ENCODE data around the gene ADIPOR2.

The ADIPOR2 gene

DNA sequence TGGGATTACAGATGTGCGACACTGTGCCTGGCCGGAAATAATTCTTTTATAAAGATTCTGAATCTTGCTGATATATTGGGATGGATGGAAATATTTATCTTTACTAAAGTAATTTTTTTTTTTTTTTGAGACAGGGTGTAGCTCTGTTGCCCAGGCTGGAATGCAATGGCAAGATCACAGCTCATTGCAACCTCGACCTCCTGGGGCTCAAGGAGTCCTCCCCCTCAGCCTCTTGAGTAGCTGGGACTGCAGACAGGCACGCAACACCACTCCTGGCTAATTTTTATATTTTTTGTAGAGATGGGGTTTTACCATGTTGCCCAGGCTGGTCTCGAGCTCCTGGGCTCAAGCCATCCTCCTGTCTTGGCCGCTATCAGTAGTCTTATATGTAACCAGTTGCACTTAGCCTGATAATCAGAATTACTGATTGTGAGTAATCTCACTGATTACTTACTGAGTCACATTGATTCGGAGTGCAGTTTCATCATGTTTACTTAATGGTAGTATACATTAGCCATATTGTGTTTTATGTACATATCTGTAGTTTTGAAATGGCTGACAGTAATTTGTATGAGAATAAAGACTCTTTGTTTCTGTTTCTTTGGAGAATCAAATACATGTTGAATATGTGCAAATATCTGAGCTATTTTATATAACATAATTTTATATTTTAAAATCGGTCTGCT lies 79.1 kb downstream of the ADIPOR2 start:
- Histone ChIP-seq H3K4me1 (ENCODE audit: insufficient read depth, low read length) (no peaks in the 10 kb centered on the region), H3K27ac (ENCODE audit: low read length) (no peak overlapping the region), H3K4me3 (ENCODE audit: low read length) (no peak overlapping the region), H3K9me3 (ENCODE audit: insufficient read depth, low read depth, low read length) (no peaks in the 10 kb centered on the region), H3K36me3 (ENCODE audit: insufficient read depth, low read depth, low read length) (peaks cover 9% of the 10 kb centered on the region; the same call in 1 of the 2 replicates), H3K27me3 (ENCODE audit: insufficient read depth, low read length) (no peaks in the 10 kb centered on the region), H3K9ac (ENCODE audit: low read depth, low read length) (no peak overlapping the region)

GRCh38 chr12:1773937-1774655 lies 83.2 kb downstream of the ADIPOR2 start:
- Histone ChIP-seq H3K27ac (ENCODE audit: low read length) (no peak overlapping the region), H3K36me3 (ENCODE audit: insufficient read depth, low read depth, low read length) (peaks cover 16% of the 10 kb centered on the region; the same call in 1 of the 2 replicates), H3K4me3 (ENCODE audit: low read length) (no peak overlapping the region)

GRCh38 chr12:1776170-1776921 lies 85.5 kb downstream of the ADIPOR2 start:
- no peaks in the 10 kb centered on the region for H3K9me3 ChIP-seq (ENCODE audit: insufficient read depth, low read depth, low read length)
- H3K27me3 ChIP-seq (ENCODE audit: insufficient read depth, low read length), result no peaks in the 10 kb centered on the region
- H3K27ac ChIP-seq (ENCODE audit: low read length), result no peak overlapping the region
- H3K4me3 ChIP-seq (ENCODE audit: low read length), result no peak overlapping the region
- H3K9ac ChIP-seq (ENCODE audit: low read depth, low read length), result no peak overlapping the region
- peaks cover 30% of the 10 kb centered on the region; the same call in 1 of the 2 replicates for H3K36me3 ChIP-seq (ENCODE audit: insufficient read depth, low read depth, low read length)
- peaks cover 16% of the 10 kb centered on the region for H3K4me1 ChIP-seq (ENCODE audit: insufficient read depth, low read length)

More at GRCh38 chr12:1773937-1774655, 83.2 kb downstream of the ADIPOR2 start:
- no peaks in the 10 kb centered on the region for H3K27me3 ChIP-seq (ENCODE audit: insufficient read depth, low read length)
- no peaks in the 10 kb centered on the region for H3K9me3 ChIP-seq (ENCODE audit: insufficient read depth, low read depth, low read length)
- H3K9ac ChIP-seq (ENCODE audit: low read depth, low read length), result no peak overlapping the region
- peaks cover 16% of the 10 kb centered on the region for H3K4me1 ChIP-seq (ENCODE audit: insufficient read depth, low read length)

GRCh38 chr12:1777798-1778197 lies 86.9 kb downstream of the ADIPOR2 start:
- Histone ChIP-seq H3K9me3 (ENCODE audit: insufficient read depth, low read depth, low read length) (no peaks in the 10 kb centered on the region), H3K4me3 (ENCODE audit: low read length) (no peak overlapping the region), H3K9ac (ENCODE audit: low read depth, low read length) (no peak overlapping the region), H3K36me3 (ENCODE audit: insufficient read depth, low read depth, low read length) (peaks cover 26% of the 10 kb centered on the region; the same call in 1 of the 2 replicates), H3K27me3 (ENCODE audit: insufficient read depth, low read length) (no peaks in the 10 kb centered on the region), H3K4me1 (ENCODE audit: insufficient read depth, low read length) (peaks cover 16% of the 10 kb centered on the region), H3K27ac (ENCODE audit: low read length) (no peak overlapping the region)

DNA sequence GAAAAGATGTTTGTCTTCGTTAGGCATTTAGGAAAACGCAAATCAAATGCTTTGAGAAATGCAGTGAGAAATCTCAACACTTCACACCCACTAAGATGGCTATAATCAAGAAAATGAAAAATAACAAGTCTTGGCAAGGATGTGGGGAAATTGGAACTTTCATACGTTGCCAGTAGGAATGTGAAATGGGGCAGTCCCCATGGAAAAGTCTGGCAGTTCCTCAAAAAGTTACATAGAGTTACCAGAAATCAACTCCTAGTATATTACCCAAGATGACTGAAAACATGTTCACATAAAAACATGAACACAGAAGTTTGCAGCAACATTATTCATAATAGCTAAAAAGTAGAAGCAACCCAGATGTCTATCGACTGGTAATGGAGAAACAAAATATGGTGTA lies 88.0 kb downstream of the ADIPOR2 start:
- Histone ChIP-seq H3K27ac (ENCODE audit: low read length) (no peak overlapping the region), H3K36me3 (ENCODE audit: insufficient read depth, low read depth, low read length) (peaks cover 27% of the 10 kb centered on the region; the same call in 1 of the 2 replicates), H3K27me3 (ENCODE audit: insufficient read depth, low read length) (no peaks in the 10 kb centered on the region), H3K9ac (ENCODE audit: low read depth, low read length) (no peak overlapping the region), H3K4me3 (ENCODE audit: low read length) (no peak overlapping the region), H3K9me3 (ENCODE audit: insufficient read depth, low read depth, low read length) (no peaks in the 10 kb centered on the region), H3K4me1 (ENCODE audit: insufficient read depth, low read length) (peaks cover 16% of the 10 kb centered on the region)

DNA sequence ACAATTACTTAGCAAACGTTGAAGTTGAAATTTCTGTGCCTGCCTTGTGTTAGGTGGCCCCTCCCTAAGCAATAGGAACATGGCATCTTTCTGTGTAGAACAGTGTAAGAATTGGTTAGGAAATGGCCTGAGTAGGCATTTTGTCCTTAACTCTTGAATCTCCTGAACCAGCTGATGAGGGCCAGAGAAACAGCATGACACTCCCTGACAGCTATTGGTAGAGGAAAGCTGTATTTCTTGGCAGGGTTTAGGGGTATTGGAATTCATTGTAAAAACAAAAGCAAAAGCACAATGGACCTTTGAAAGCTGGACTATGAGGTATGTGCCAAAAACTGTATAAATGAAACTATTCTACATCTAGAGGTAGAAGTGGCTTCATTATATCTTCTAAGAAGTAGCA lies 88.9 kb downstream of the ADIPOR2 start:
- no peak overlapping the region for H3K4me3 ChIP-seq (ENCODE audit: low read length)
- H3K36me3 ChIP-seq (ENCODE audit: insufficient read depth, low read depth, low read length), result peaks cover 35% of the 10 kb centered on the region; the same call in 1 of the 2 replicates
- peaks cover 16% of the 10 kb centered on the region for H3K4me1 ChIP-seq (ENCODE audit: insufficient read depth, low read length)
- no peak overlapping the region for H3K9ac ChIP-seq (ENCODE audit: low read depth, low read length)
- no peaks in the 10 kb centered on the region for H3K9me3 ChIP-seq (ENCODE audit: insufficient read depth, low read depth, low read length)
- H3K27ac ChIP-seq (ENCODE audit: low read length), result no peak overlapping the region
- H3K27me3 ChIP-seq (ENCODE audit: insufficient read depth, low read length), result no peaks in the 10 kb centered on the region

GRCh38 chr12:1781772-1782171 lies 90.9 kb downstream of the ADIPOR2 start:
- peaks cover 53% of the 10 kb centered on the region for H3K36me3 ChIP-seq (ENCODE audit: insufficient read depth, low read depth, low read length)
- H3K9ac ChIP-seq (ENCODE audit: low read depth, low read length), result no peak overlapping the region
- no peaks in the 10 kb centered on the region; the same call in 1 of the 2 replicates for H3K4me1 ChIP-seq (ENCODE audit: insufficient read depth, low read length)
- H3K27me3 ChIP-seq (ENCODE audit: insufficient read depth, low read length), result no peaks in the 10 kb centered on the region
- no peak overlapping the region for H3K27ac ChIP-seq (ENCODE audit: low read length)
- H3K9me3 ChIP-seq (ENCODE audit: insufficient read depth, low read depth, low read length), result no peaks in the 10 kb centered on the region
- H3K4me3 ChIP-seq (ENCODE audit: low read length), result no peak overlapping the region

DNA sequence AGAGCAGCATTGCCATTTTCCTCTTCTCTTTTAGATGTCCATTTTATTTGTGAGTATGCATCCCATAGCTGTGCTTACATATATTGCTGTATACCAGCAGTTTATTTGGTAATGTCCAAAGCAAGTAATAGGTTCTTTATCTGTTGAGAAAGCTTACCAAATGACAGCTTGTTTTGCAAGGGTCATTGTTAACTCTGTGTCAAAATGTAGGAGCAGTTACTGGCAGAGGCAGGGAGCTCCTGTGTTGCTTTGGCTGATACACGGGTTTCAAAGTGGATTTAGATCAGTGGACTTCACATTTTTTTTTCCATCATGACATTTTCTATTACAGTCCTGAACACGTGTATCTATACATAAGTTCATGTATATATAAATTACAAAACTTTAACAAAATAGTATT lies 91.3 kb downstream of the ADIPOR2 start:
- H3K36me3 ChIP-seq (ENCODE audit: insufficient read depth, low read depth, low read length), result peaks cover 58% of the 10 kb centered on the region

DNA sequence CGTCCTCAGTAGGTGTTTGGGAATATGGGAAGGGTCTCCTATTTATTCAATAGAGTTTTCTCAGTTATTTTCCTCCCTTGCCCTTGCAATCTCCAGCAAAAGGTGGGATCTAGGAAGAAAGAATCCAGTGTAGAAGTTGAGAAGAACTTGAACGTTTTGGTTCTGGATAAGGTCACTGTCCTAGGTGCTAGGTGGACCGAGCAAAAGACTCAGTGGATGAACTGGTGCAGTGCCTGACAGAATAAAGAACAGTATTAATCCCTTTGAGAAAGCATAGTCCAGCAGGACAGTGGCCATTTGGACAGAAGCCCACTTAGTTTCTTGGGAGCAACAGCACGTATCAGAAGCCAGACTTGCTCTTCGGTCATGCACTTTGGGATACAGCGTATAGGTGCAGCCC lies 96.8 kb downstream of the ADIPOR2 start:
- H3K4me3 ChIP-seq (ENCODE audit: low read length), result no peak overlapping the region
- H3K4me1 ChIP-seq (ENCODE audit: insufficient read depth, low read length), result 0 out of 2 replicates have a peak, but pooled peaks cover 7% of the 10 kb centered on the region
- H3K9ac ChIP-seq (ENCODE audit: low read depth, low read length), result no peak overlapping the region
- no peaks in the 10 kb centered on the region for H3K27me3 ChIP-seq (ENCODE audit: insufficient read depth, low read length)
- peaks cover 45% of the 10 kb centered on the region for H3K36me3 ChIP-seq (ENCODE audit: insufficient read depth, low read depth, low read length)
- H3K9me3 ChIP-seq (ENCODE audit: insufficient read depth, low read depth, low read length), result no peaks in the 10 kb centered on the region
- H3K27ac ChIP-seq (ENCODE audit: low read length), result no peak overlapping the region

More for the DNA sequence above, 91.3 kb downstream of the ADIPOR2 start:
- Histone ChIP-seq H3K27me3 (ENCODE audit: insufficient read depth, low read length) (no peaks in the 10 kb centered on the region), H3K4me3 (ENCODE audit: low read length) (no peak overlapping the region), H3K27ac (ENCODE audit: low read length) (no peak overlapping the region), H3K9ac (ENCODE audit: low read depth, low read length) (no peak overlapping the region), H3K4me1 (ENCODE audit: insufficient read depth, low read length) (no peaks in the 10 kb centered on the region), H3K9me3 (ENCODE audit: insufficient read depth, low read depth, low read length) (no peaks in the 10 kb centered on the region)

DNA sequence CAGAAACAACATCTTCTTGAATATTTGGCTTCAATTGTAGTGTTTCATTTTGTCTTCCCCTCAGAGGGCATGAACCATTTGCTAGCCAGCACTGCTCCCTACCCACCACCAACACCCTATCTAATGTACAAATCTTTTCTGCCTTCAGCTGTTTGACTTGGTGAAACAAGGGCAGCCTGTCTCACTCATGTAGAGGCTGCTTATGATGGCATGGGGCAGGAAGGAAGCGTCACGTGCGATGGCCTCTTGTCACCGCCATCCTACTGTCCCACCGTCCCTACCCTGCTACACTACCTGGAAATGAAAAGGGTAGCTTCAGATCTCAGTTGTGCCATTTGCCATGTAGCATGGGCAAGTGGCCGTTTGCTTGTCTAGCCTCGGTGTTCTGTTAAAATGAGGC lies 99.6 kb downstream of the ADIPOR2 start:
- Histone ChIP-seq H3K4me1 (ENCODE audit: insufficient read depth, low read length) (0 out of 2 replicates have a peak, but pooled peaks cover 9% of the 10 kb centered on the region), H3K9ac (ENCODE audit: low read depth, low read length) (no peak overlapping the region), H3K27ac (ENCODE audit: low read length) (no peak overlapping the region), H3K27me3 (ENCODE audit: insufficient read depth, low read length) (no peaks in the 10 kb centered on the region), H3K9me3 (ENCODE audit: insufficient read depth, low read depth, low read length) (no peaks in the 10 kb centered on the region), H3K36me3 (ENCODE audit: insufficient read depth, low read depth, low read length) (peaks cover 25% of the 10 kb centered on the region), H3K4me3 (ENCODE audit: low read length) (no peak overlapping the region)

DNA sequence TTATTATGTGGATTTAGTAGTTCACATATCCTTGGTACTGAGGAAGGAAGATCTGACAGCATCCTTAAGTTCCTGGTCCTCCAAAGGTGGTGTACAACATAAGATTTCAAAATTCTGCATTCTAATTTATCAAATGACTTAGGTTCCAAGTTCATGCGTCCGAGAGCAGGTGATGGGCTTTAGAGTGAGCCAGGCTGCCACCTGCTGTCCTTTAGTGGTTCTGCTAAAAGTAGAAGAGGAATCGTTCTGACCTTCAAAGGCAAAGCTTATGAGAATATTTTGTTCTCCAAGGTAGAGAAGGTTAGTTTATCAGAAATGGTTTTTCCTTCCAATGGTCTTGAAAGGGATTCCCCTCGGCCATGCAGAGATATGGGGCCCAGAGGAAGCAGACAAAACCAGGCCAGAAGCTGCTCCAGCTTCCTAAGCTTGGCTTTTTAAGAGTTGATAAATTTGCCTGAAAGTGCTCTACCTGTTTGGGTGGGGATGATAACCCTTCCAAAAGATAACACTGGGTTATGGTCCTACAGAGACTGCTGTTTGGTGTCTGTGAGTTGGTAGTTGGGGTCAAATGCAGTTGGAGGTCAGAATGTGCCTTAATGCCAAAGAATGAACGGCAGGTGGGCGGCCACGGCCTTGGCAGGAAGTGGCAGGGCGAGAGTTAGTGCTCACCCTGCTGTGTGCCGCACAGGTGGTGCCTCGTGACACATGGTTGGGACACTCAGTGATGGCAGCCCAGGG lies 100.4 kb downstream of the ADIPOR2 start:
- 0 out of 2 replicates have a peak, but pooled peaks cover 9% of the 10 kb centered on the region for H3K4me1 ChIP-seq (ENCODE audit: insufficient read depth, low read length)
- peaks cover 17% of the 10 kb centered on the region for H3K36me3 ChIP-seq (ENCODE audit: insufficient read depth, low read depth, low read length)
- no peak overlapping the region for H3K9ac ChIP-seq (ENCODE audit: low read depth, low read length)
- H3K9me3 ChIP-seq (ENCODE audit: insufficient read depth, low read depth, low read length), result no peaks in the 10 kb centered on the region
- no peaks in the 10 kb centered on the region for H3K27me3 ChIP-seq (ENCODE audit: insufficient read depth, low read length)
- H3K4me3 ChIP-seq (ENCODE audit: low read length), result no peak overlapping the region
- H3K27ac ChIP-seq (ENCODE audit: low read length), result no peak overlapping the region

Measured in iPS-20b (cell line).